OCI-LY3 (cell line): ENCODE results near the gene RPSA.
"Not testable (repeated sequence)": the region's sequence is repeated elsewhere in the genome, so short reads cannot be mapped to it uniquely, and the experiment has no call there.

Source experiments
- H2AFZ ChIP-seq: fragments of 200-600, 300-600 bp; shearing (Covaris generic); 2 replicates; pipeline ENCODE4 v1.6.0; 2014; ENCODE audit warnings: antibody characterized with exemption, low read depth, low read length
- H3K27ac ChIP-seq: fragments of 200-600, 300-600 bp; sonication (generic); 2 replicates; pipeline ENCODE4 v1.5.1; 2014; ENCODE audit warnings: mild to moderate bottlenecking, low read length, moderate library complexity, mixed read lengths
- H3K27me3 ChIP-seq: fragments of 200-600, 300-600 bp; sonication (generic); 2 replicates; pipeline ENCODE4 v1.6.1; 2014; ENCODE audit warnings: low read depth, low read length, mixed read lengths
- H3K36me3 ChIP-seq: fragments of 200-600, 300-600 bp; sonication (generic); replicated peaks from 2 replicates; pipeline ENCODE3; 2014; ENCODE audit warnings: low read depth, low read length, mixed read lengths
- H3K4me1 ChIP-seq: fragments of 300-600, 200-600 bp; sonication (generic); 2 replicates; pipeline ENCODE4 v1.6.1; 2014; ENCODE audit warnings: low read length, mixed read lengths
- H3K4me2 ChIP-seq: fragments of 200-600, 300-600 bp; sonication (generic); 2 replicates; pipeline ENCODE4 v1.6.1; 2014; ENCODE audit warnings: low read length, mixed read lengths
- H3K4me3 ChIP-seq: fragments of 300-600, 200-600 bp; sonication (generic); 2 replicates; pipeline ENCODE4 v1.5.1; 2014; ENCODE audit warnings: antibody characterized with exemption, mild to moderate bottlenecking, low read length, moderate library complexity
- H3K79me2 ChIP-seq: fragments of 300-600, 200-600 bp; shearing (Covaris generic); 2 replicates; pipeline ENCODE4 v1.6.1; 2014; ENCODE audit warnings: mild to moderate bottlenecking, low read length, mixed read lengths
- H3K9ac ChIP-seq: fragments of 300-600, 200-600 bp; shearing (Covaris generic); 2 replicates; pipeline ENCODE4 v1.6.0; 2014; ENCODE audit warnings: mild to moderate bottlenecking, low read length, moderate library complexity
- H3K9me3 ChIP-seq: fragments of 200-600, 300-600 bp; shearing (Covaris generic); 2 replicates; pipeline ENCODE4 v1.6.1; 2014; ENCODE audit warnings: low read length, mixed read lengths; ENCODE audit not compliant: insufficient read depth
- H4K20me1 ChIP-seq: fragments of 200-600, 300-600 bp; sonication (generic); 2 replicates; pipeline ENCODE4 v1.6.1; 2016; ENCODE audit warnings: low read length, mixed read lengths; ENCODE audit not compliant: insufficient read depth
- CTCF ChIP-seq: fragments of 200-600, 300-600 bp; sonication (generic); IDR thresholded peaks from 2 replicates; pipeline ENCODE4 v1.5.1; 2014; ENCODE audit warnings: antibody characterized with exemption, low read length, low read depth
- EZH2phosphoT487 ChIP-seq: fragments of 200-600 bp; shearing (Covaris generic); IDR thresholded peaks from 2 replicates; pipeline ENCODE4 v1.6.1; 2018; ENCODE audit warnings: antibody characterized with exemption, mixed run types, low read depth

RPSA gene

GRCh38 chr3:39362812-39363211 lies 43.7 kb upstream of the RPSA start:
- Histone ChIP-seq H3K4me2 (no peak overlapping the region), H3K9ac (no peak overlapping the region), H3K36me3 (no peaks in the 10 kb centered on the region), H3K27ac (no peak overlapping the region), H3K4me1 (no peaks in the 10 kb centered on the region), H3K4me3 (no peak overlapping the region), H4K20me1 (no peaks in the 10 kb centered on the region), H3K27me3 (peaks cover 14% of the 10 kb centered on the region; the same call in 1 of the 2 replicates), H3K9me3 (no peaks in the 10 kb centered on the region), H2AFZ (no peak overlapping the region), H3K79me2 (no peaks in the 10 kb centered on the region)
- TF ChIP-seq CTCF (no peak), EZH2phosphoT487 (no peak)

- not testable (repeated sequence) for H3K4me3 ChIP-seq, H3K27ac ChIP-seq, H3K9ac ChIP-seq, H3K4me1 ChIP-seq, H3K79me2 ChIP-seq, H2AFZ ChIP-seq, H3K27me3 ChIP-seq, H4K20me1 ChIP-seq, H3K36me3 ChIP-seq, H3K9me3 ChIP-seq, H3K4me2 ChIP-seq
Measured at GRCh38 chr3:39370450-39370849, 36.1 kb upstream of the RPSA start.

GRCh38 chr3:39372833-39373232 lies 33.7 kb upstream of the RPSA start:
- no peak overlapping the region for H3K27ac ChIP-seq
- H3K4me2 ChIP-seq: no peak overlapping the region

GRCh38 chr3:39376959-39377634 lies 29.4 kb upstream of the RPSA start:
- TF ChIP-seq CTCF (no peak), EZH2phosphoT487 (no peak)
- no peaks in the 10 kb centered on the region for H3K9me3 ChIP-seq
- H3K27ac ChIP-seq: no peak overlapping the region
- H3K4me2 ChIP-seq: peak overlapping the region; percentile 37
- H3K4me3 ChIP-seq: no peak overlapping the region
- H3K79me2 ChIP-seq: no peaks in the 10 kb centered on the region
- H2AFZ ChIP-seq: no peak overlapping the region
- H3K27me3 ChIP-seq: peaks cover 2% of the 10 kb centered on the region; the same call in 1 of the 2 replicates
- H3K4me1 ChIP-seq: peaks cover 13% of the 10 kb centered on the region
- H3K36me3 ChIP-seq: no peaks in the 10 kb centered on the region
- no peaks in the 10 kb centered on the region for H4K20me1 ChIP-seq
- H3K9ac ChIP-seq: no peak overlapping the region

More at GRCh38 chr3:39372833-39373232, 33.7 kb upstream of the RPSA start:
- H3K79me2 ChIP-seq: no peaks in the 10 kb centered on the region
- TF ChIP-seq CTCF (no peak), EZH2phosphoT487 (no peak)
- peaks cover 2% of the 10 kb centered on the region; the same call in 1 of the 2 replicates for H3K27me3 ChIP-seq
- H3K9ac ChIP-seq: no peak overlapping the region
- H3K9me3 ChIP-seq: no peaks in the 10 kb centered on the region
- no peaks in the 10 kb centered on the region for H4K20me1 ChIP-seq
- no peak overlapping the region for H2AFZ ChIP-seq
- no peak overlapping the region for H3K4me3 ChIP-seq
- H3K36me3 ChIP-seq: no peaks in the 10 kb centered on the region
- peaks cover 11% of the 10 kb centered on the region for H3K4me1 ChIP-seq
